Transverse colon (tissue), 3 donors: Measurements from ENCODE around the gene TAS2R7.

Source experiments
- CTCF ChIP-seq, 5 experiments: fragments of 200-600 bp in 3 of 5; fragments of 450-650 bp in 2 of 5; sonication (generic) in 3 of 5; IDR thresholded peaks; 1 replicate in 2 of 5; 2 replicates in 3 of 5; pipeline ENCODE4 v1.5.1; 2016 to 2017; ENCODE audit warnings: antibody characterized with exemption in 5 of 5, inconsistent platforms in 3 of 5, mild to moderate bottlenecking in 2 of 5, moderate library complexity in 1 of 5
- EP300 ChIP-seq: sonication (generic); formaldehyde crosslinking; IDR thresholded peaks from one replicate; pipeline ENCODE4 v1.6.1; 2017; ENCODE audit warnings: antibody characterized with exemption, low read depth

GRCh38 chr12:10783252-10783651, 19.2 kb downstream of the TAS2R7 start:
- no peak for TF ChIP-seq EP300
- no peak for TF ChIP-seq CTCF (IDR thresholded peaks at IDR 0.05)
